ENCODE measurements around the gene WDFY3.

The WDFY3 gene

GRCh38 chr4:84901740-84902281 is 64.7 kb downstream of the WDFY3 start:
- H3K36me3 ChIP-seq (ENCODE audit: insufficient read depth, low read length) = no peaks in the 10 kb centered on the region
- no peak overlapping the region for H3K4me2 ChIP-seq (ENCODE audit: low read depth, low read length, poor library complexity, severe bottlenecking)
- H3K9me3 ChIP-seq (ENCODE audit: insufficient read depth, low read depth, low read length) = no peaks in the 10 kb centered on the region
- no peak overlapping the region for H3K4me3 ChIP-seq (ENCODE audit: low read length, poor library complexity, severe bottlenecking)
- H3K9ac ChIP-seq (ENCODE audit: low read depth, low read length, poor library complexity, severe bottlenecking) = no peak overlapping the region
- TF ChIP-seq EZH2phosphoT487 (IDR thresholded peaks at IDR 0.05; ENCODE audit: borderline replicate concordance) = no peak
- no peak for TF ChIP-seq CTCF (conservative IDR thresholded peaks at IDR 0.05; ENCODE audit: low read length)
- no peaks in the 10 kb centered on the region for H3K79me2 ChIP-seq (ENCODE audit: insufficient read depth, low read length)
- H3K9me2 ChIP-seq (replicated peaks; ENCODE audit: low read depth, low read length) = no peaks in the 10 kb centered on the region
- no peak overlapping the region for H2AFZ ChIP-seq (ENCODE audit: low read length)
- no peaks in the 10 kb centered on the region for H3K4me1 ChIP-seq (ENCODE audit: insufficient read depth, low read length, poor library complexity, severe bottlenecking)
- H4K20me1 ChIP-seq (ENCODE audit: insufficient read depth, low read length, poor library complexity, severe bottlenecking) = peaks cover 3% of the 10 kb centered on the region
- no peaks in the 10 kb centered on the region for H3K27me3 ChIP-seq (ENCODE audit: insufficient read depth, low read length, poor library complexity, severe bottlenecking)
- H3F3A ChIP-seq (ENCODE audit: low read depth) = no peaks in the 10 kb centered on the region

GRCh38 chr4:84901173-84901572 is 65.3 kb downstream of the WDFY3 start:
- no peaks in the 10 kb centered on the region for H3K9me3 ChIP-seq (ENCODE audit: insufficient read depth, low read depth, low read length)
- H3K27me3 ChIP-seq (ENCODE audit: insufficient read depth, low read length, poor library complexity, severe bottlenecking) = no peaks in the 10 kb centered on the region
- no peaks in the 10 kb centered on the region for H3F3A ChIP-seq (ENCODE audit: low read depth)
- H3K9ac ChIP-seq (ENCODE audit: low read depth, low read length, poor library complexity, severe bottlenecking) = no peak overlapping the region
- H3K4me3 ChIP-seq (ENCODE audit: low read length, poor library complexity, severe bottlenecking) = no peak overlapping the region
- no peak overlapping the region for H3K4me2 ChIP-seq (ENCODE audit: low read depth, low read length, poor library complexity, severe bottlenecking)
- no peaks in the 10 kb centered on the region for H3K4me1 ChIP-seq (ENCODE audit: insufficient read depth, low read length, poor library complexity, severe bottlenecking)
- peaks cover 3% of the 10 kb centered on the region for H4K20me1 ChIP-seq (ENCODE audit: insufficient read depth, low read length, poor library complexity, severe bottlenecking)
- no peak overlapping the region for H2AFZ ChIP-seq (ENCODE audit: low read length)
- TF ChIP-seq EZH2phosphoT487 (IDR thresholded peaks at IDR 0.05; ENCODE audit: borderline replicate concordance) (no peak), CTCF (conservative IDR thresholded peaks at IDR 0.05; ENCODE audit: low read length) (no peak)
- no peaks in the 10 kb centered on the region for H3K79me2 ChIP-seq (ENCODE audit: insufficient read depth, low read length)
- no peaks in the 10 kb centered on the region for H3K9me2 ChIP-seq (replicated peaks; ENCODE audit: low read depth, low read length)
- H3K36me3 ChIP-seq (ENCODE audit: insufficient read depth, low read length) = no peaks in the 10 kb centered on the region

DNA sequence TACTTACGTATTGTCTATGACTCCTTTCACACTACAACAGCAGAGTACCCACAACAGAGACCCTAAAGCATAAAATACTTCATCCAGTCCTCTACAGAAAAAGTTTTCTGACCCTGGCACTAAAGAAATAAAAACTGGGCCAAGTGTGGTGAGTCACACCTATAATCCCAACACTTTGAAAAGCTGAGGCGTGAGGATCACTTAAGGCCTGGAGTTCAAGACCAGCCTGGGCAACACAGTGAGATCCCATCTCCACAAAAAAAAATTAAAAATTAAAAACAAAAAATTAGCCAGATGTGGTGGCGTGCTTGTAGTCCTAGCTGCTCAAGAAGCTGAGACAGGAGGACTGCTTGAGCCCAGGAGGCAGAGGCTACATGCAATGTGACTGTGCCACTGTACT is 66.9 kb downstream of the WDFY3 start:
- no peak for TF ChIP-seq EZH2phosphoT487 (IDR thresholded peaks at IDR 0.05; ENCODE audit: borderline replicate concordance)
- TF ChIP-seq CTCF (conservative IDR thresholded peaks at IDR 0.05; ENCODE audit: low read length) = no peak
- H3F3A ChIP-seq (ENCODE audit: low read depth) = no peaks in the 10 kb centered on the region
- H4K20me1 ChIP-seq (ENCODE audit: insufficient read depth, low read length, poor library complexity, severe bottlenecking) = peaks cover 3% of the 10 kb centered on the region
- no peak overlapping the region for H2AFZ ChIP-seq (ENCODE audit: low read length)
- no peak overlapping the region for H3K9ac ChIP-seq (ENCODE audit: low read depth, low read length, poor library complexity, severe bottlenecking)
- no peaks in the 10 kb centered on the region for H3K4me1 ChIP-seq (ENCODE audit: insufficient read depth, low read length, poor library complexity, severe bottlenecking)
- H3K4me3 ChIP-seq (ENCODE audit: low read length, poor library complexity, severe bottlenecking) = no peak overlapping the region
- H3K36me3 ChIP-seq (ENCODE audit: insufficient read depth, low read length) = no peaks in the 10 kb centered on the region
- H3K27me3 ChIP-seq (ENCODE audit: insufficient read depth, low read length, poor library complexity, severe bottlenecking) = no peaks in the 10 kb centered on the region
- H3K79me2 ChIP-seq (ENCODE audit: insufficient read depth, low read length) = no peaks in the 10 kb centered on the region
- H3K9me3 ChIP-seq (ENCODE audit: insufficient read depth, low read depth, low read length) = no peaks in the 10 kb centered on the region
- no peaks in the 10 kb centered on the region for H3K9me2 ChIP-seq (replicated peaks; ENCODE audit: low read depth, low read length)
- no peak overlapping the region for H3K4me2 ChIP-seq (ENCODE audit: low read depth, low read length, poor library complexity, severe bottlenecking)
